HG03457 (cell line): ENCODE results near the gene FOXO3.

ENCODE experiments used
- ATAC-seq: cut with Tn5 transposase; IDR thresholded peaks from one replicate; pipeline ENCODE4 v1.9.1; 2021; ENCODE audit warnings: moderate number of reproducible peaks; ENCODE audit not compliant: unreplicated experiment

Gene FOXO3

DNA sequence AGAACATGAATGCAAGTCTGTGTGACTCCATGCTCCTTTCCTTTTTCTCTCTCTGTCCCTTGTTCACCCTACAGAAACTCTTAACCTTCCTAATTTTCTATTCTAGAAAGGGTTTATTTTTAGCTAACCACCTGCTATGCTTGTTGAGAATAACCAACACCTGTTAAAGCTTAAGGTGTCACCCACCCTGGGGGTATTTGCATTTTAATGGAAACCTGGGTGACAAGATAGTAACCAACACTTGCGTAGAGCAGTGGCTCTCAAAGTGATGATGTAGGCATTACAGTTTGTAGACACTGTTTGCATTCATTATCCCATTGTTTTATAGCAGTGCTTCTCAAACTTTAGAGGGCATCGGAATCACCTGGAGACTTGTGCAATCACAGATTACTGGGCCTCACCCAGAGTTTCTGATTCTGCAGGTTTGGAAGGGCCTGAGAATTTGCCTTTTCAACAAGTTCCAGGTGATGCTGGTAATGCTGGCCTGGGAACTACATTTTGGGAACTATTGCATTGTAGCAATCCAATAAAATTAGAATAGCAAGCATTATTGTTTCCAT lies 173.1 kb downstream of the FOXO3 start:
- no peak for ATAC-seq
